ENCODE results near the gene GAK. TPM values are rescaled to one million over a fixed set of nuclear protein-coding genes. Genes with fewer than 3 reads are reported as not detected.

Gene GAK
- total RNA-seq, 4 donors from 2014 or later = 70.1 to 95.3 (median 78.1) TPM

- WGBS, 2 donors (ENCODE audit: low coverage in 1 of 2) = no CpG with 5 or more reads among the region's 24 CpGs
- Histone ChIP-seq H3K27me3 (peaks cover 92% of the 10 kb centered on the region), H3K4me1 (peaks cover 0 to 10% (median 4%) of the 10 kb centered on the region in 3 donors), H3K27ac (no peak overlapping the region), H3K4me3 (no peak overlapping the region), H3K36me3 (no peaks in the 10 kb centered on the region), H3K9me3 (peaks cover 0 to 10% (median 0%) of the 10 kb centered on the region in 3 donors)
- ATAC-seq = no peak
- no peak for TF ChIP-seq POLR2A (IDR thresholded peaks at IDR 0.05)
- TF ChIP-seq EP300 (IDR thresholded peaks at IDR 0.05) = no peak
- no peak for TF ChIP-seq CTCF (IDR thresholded peaks at IDR 0.05)
- TF ChIP-seq POLR2AphosphoS5 (IDR thresholded peaks at IDR 0.05) = no peak
These were observed 111.6 kb downstream of the GAK start for GRCh38 chr4:820230-821172.

- H3K9me3 ChIP-seq = peaks cover 0 to 10% (median 0%) of the 10 kb centered on the region in 3 donors
- no peaks in the 10 kb centered on the region for H3K36me3 ChIP-seq
- no peak for TF ChIP-seq CTCF (IDR thresholded peaks at IDR 0.05)
- TF ChIP-seq POLR2AphosphoS5 (IDR thresholded peaks at IDR 0.05) = no peak
- no peak for TF ChIP-seq EP300 (IDR thresholded peaks at IDR 0.05)
- TF ChIP-seq POLR2A (IDR thresholded peaks at IDR 0.05) = no peak
- 66 to 82% methylated on average over 5 to 11 of the region's 20 CpGs for WGBS, 2 donors (ENCODE audit: low coverage in 1 of 2)
- H3K4me1 ChIP-seq = peaks cover 0 to under 1% (median 0%) of the 10 kb centered on the region in 3 donors
- peaks cover 91% of the 10 kb centered on the region for H3K27me3 ChIP-seq
- no peak overlapping the region for H3K27ac ChIP-seq
- H3K4me3 ChIP-seq = no peak overlapping the region
- no peak for ATAC-seq
These were observed 112.5 kb downstream of the GAK start for GRCh38 chr4:819401-820229.

GRCh38 chr4:818106-818921 lies 113.8 kb downstream of the GAK start:
- Histone ChIP-seq H3K36me3 (no peaks in the 10 kb centered on the region), H3K4me3 (no peak overlapping the region), H3K27me3 (peaks cover 91% of the 10 kb centered on the region), H3K9me3 (peaks cover 0 to 10% (median 0%) of the 10 kb centered on the region in 3 donors), H3K4me1 (no peaks in the 10 kb centered on the region), H3K27ac (no peak overlapping the region)
- TF ChIP-seq POLR2AphosphoS5 (IDR thresholded peaks at IDR 0.05) (no peak), CTCF (IDR thresholded peaks at IDR 0.05) (no peak), EP300 (IDR thresholded peaks at IDR 0.05) (no peak), POLR2A (IDR thresholded peaks at IDR 0.05) (no peak)
- no peak for ATAC-seq
- WGBS, 2 donors (ENCODE audit: low coverage in 1 of 2) = 60% methylated on average over 2 of the region's 42 CpGs; no CpG with 5 or more reads in 1 of the 2 donors

GRCh38 chr4:815464-816146 lies 116.5 kb downstream of the GAK start:
- H3K4me3 ChIP-seq = no peak overlapping the region
- no peak for ATAC-seq
- no peak overlapping the region for H3K27ac ChIP-seq
- TF ChIP-seq CTCF (IDR thresholded peaks at IDR 0.05) (no peak), POLR2AphosphoS5 (IDR thresholded peaks at IDR 0.05) (no peak), POLR2A (IDR thresholded peaks at IDR 0.05) (no peak), EP300 (IDR thresholded peaks at IDR 0.05) (no peak)
- 24 to 32% methylated on average over 8 to 10 of the region's 11 CpGs for WGBS, 2 donors (ENCODE audit: low coverage in 1 of 2)
- no peaks in the 10 kb centered on the region for H3K4me1 ChIP-seq
- H3K36me3 ChIP-seq = no peaks in the 10 kb centered on the region
- peaks cover 0 to 10% (median 0%) of the 10 kb centered on the region in 3 donors for H3K9me3 ChIP-seq
- H3K27me3 ChIP-seq = peaks cover 91% of the 10 kb centered on the region

Data from gastroesophageal sphincter (tissue), 4 donors.